Measurements from ENCODE around the gene CNTN5.

Gene CNTN5

GRCh38 chr11:99162819-99163218 is 142.1 kb downstream of the CNTN5 start:
- intact Hi-C loops (cut with DNase I), result no loop called here
- no peak for DNase-seq

DNA sequence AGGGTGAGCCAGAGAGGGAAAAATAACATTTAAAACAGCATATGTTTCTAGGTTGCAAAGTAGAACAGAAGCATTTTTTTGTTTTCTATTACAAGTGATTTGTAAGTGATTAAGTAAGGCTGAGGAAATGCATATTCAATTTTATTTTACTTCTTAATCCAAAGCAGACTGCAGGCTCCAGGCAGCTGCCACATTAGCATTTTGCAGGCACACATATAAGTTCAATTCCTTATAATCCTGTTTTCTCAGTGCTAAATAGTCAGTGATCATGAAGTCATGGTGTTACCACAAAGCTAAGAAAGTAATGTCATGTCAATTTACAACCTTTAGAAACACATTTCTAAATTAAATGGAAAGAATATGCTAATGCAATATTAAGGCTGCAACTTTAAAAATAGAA is 149.8 kb downstream of the CNTN5 start:
- no peak for DNase-seq
- intact Hi-C loops (cut with DNase I), result no loop called here

- no peak for DNase-seq
- intact Hi-C loops (cut with DNase I), result no loop called here
Observed at GRCh38 chr11:99171330-99171729, 150.6 kb downstream of the CNTN5 start.

GRCh38 chr11:99176430-99176829 is 155.7 kb downstream of the CNTN5 start:
- no peak for DNase-seq
- intact Hi-C loops (cut with DNase I), result no loop called here

DNA sequence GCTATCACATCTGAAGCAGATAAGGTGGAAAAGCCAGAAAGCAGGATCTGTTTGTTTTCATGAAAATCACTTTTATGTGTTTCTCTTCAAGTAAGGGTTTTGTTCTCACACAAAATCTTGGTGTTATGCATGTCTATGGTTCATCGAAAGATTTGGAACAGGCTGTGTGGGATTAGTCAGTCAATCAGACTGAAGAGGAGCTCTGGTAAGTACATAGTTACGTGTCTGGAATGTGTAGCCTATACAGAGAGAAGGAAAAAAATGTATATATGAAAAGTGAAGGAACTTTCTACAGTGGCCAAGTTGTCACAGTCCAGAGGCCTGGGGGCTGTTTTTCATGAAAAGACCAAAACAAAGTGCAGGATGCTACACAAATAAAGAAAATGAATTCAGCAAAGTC is 156.7 kb downstream of the CNTN5 start:
- DNase-seq, result no peak
- intact Hi-C loops (cut with DNase I), result no loop called here

DNA sequence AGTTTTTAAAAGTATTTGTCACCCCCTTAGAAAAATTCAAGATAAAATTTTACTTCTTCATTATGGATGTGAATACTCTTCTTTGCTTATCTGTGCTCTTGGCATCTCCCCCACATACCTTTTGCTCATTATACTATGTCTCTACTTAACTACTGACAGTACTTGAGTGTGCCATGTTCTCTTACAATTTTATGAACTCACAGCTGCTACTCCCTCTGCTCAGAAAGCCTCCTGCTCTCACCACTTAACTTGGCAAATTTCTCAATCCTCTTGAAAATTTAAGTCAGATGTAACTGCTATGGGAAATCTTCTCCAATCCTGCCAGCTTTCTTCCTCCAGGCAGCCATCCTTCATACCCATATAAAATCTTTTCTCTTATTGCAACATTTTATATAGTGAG is 163.4 kb downstream of the CNTN5 start:
- no peak for DNase-seq
- intact Hi-C loops (cut with DNase I), result no loop called here

- DNase-seq, result no peak
Observed at GRCh38 chr11:99188221-99188620, 167.5 kb downstream of the CNTN5 start.

DNA sequence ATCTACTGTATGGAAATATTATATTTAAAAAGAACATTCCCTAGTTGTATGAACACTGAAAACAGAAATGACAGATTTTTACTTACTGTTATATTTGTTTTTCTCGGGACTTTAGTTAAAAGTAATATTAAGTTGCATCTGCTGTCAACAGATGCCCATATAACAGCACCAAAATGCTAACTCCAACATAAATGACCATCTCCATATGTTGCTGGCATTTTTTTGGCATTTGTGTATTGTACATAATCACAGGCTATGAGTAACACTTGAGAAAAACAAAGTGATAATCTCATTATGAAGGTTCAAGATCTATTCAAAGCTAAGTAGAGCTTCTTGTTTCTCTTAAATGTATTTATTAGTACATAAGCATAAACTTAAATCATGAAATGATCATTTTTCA is 172.0 kb downstream of the CNTN5 start:
- no peak for DNase-seq
- intact Hi-C loops (cut with DNase I), result no loop called here

More at GRCh38 chr11:99188221-99188620, 167.5 kb downstream of the CNTN5 start:
- intact Hi-C loops (cut with DNase I), result no loop called here

DNA sequence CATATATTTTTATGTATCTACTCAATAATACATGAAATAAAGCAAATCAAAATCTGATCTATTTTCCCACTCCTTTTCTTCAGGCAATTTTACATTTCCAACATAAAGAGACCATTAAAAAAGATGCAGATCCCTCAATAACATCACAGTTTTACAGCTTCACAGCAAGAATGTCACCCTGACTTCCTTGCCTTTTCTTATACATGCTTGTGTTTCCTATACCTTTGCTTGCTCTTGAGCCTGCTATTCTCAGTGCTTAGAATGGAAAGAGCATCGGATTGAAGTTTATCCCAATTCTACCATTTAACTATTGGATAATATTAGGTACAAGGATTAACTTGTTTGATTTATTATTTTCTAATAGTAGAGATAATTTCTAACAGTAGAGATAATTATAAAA is 176.7 kb downstream of the CNTN5 start:
- intact Hi-C loops (cut with DNase I), result no loop called here
- DNase-seq, result no peak

GRCh38 chr11:99198215-99198614 is 177.5 kb downstream of the CNTN5 start:
- intact Hi-C loops (cut with DNase I), result no loop called here
- DNase-seq, result no peak

GRCh38 chr11:99199341-99199740 is 178.6 kb downstream of the CNTN5 start:
- DNase-seq, result peak in 5 of 10 donors; percentile 8 to 37 (median 23)
- intact Hi-C loops (cut with DNase I), result no loop called here

- intact Hi-C loops (cut with DNase I), result no loop called here
- DNase-seq, result no peak
Observed at GRCh38 chr11:99200720-99201119, 180.0 kb downstream of the CNTN5 start.

- intact Hi-C loops (cut with DNase I), result no loop called here
- DNase-seq, result no peak
Observed at GRCh38 chr11:99208813-99209212, 188.1 kb downstream of the CNTN5 start.

DNA sequence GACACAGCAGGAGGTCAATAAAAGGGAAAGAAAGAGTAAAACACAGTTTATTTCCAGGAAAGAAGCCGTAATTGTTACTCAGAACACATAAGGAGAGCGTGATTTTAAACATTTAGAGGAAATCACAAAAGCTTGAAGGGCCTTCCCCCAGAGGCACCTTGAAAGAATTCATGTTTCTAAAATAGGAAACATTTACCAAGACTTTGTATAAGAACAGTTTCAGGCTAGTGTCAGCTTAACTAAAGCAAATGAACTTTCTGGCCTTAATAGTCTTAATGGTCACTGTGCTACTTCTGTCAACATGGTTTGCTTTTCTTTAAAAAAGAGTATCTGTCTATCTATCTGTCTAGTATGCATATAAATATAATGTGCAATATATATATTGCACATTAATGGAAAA is 208.8 kb downstream of the CNTN5 start:
- DNase-seq, result no peak
- intact Hi-C loops (cut with DNase I), result no loop called here

DNA sequence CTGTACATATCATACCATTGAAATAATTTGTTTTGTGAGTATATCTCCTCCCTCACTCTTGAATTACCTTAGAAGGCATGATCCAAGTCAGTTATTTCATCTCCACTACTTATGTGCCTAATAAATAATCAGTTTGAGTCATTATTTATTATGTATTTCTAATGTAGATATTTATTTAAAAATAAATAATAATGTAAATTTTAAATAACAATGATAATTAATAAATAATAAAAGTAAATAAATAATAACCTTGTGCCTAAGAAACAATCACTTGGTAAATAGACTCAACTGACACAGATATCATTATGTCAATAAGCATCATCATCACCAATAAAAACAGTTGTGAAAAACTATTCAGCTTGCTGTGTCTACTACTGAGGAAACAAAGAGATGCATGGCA is 213.8 kb downstream of the CNTN5 start:
- intact Hi-C loops (cut with DNase I), result no loop called here
- no peak for DNase-seq

DNA sequence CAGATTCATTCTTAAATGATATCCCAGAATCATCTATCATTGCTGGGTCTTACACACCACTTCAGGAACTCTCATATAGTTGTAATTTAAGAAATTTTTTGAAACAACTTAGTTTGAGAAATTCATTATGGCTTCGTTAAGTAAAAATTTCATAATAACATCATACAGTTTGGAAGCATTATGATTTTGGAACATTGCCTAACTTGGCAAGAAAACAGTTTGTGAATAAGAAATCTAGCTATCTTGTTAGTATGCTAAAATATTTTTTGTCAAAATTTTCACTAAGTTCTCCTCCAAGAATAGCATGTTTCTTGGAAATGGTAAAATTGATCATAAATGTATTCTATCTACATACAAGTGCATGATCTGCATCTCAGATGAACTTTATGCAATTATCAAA is 217.7 kb downstream of the CNTN5 start:
- intact Hi-C loops (cut with DNase I), result no loop called here
- DNase-seq, result no peak

GRCh38 chr11:99240192-99241030 is 219.7 kb downstream of the CNTN5 start:
- intact Hi-C loops (cut with DNase I), result no loop called here
- DNase-seq, result no peak

GRCh38 chr11:99241066-99241465 is 220.3 kb downstream of the CNTN5 start:
- intact Hi-C loops (cut with DNase I), result no loop called here
- DNase-seq, result no peak

GRCh38 chr11:99244613-99245012 is 223.9 kb downstream of the CNTN5 start:
- intact Hi-C loops (cut with DNase I), result no loop called here
- DNase-seq, result no peak

- intact Hi-C loops (cut with DNase I), result no loop called here
- DNase-seq, result no peak
Observed at GRCh38 chr11:99246199-99246598, 225.4 kb downstream of the CNTN5 start.

GRCh38 chr11:99256614-99257013 is 235.9 kb downstream of the CNTN5 start:
- DNase-seq, result no peak
- intact Hi-C loops (cut with DNase I), result no loop called here

- intact Hi-C loops (cut with DNase I), result no loop called here
- no peak for DNase-seq
Observed at GRCh38 chr11:99257131-99257530, 236.4 kb downstream of the CNTN5 start.

GRCh38 chr11:99260696-99261095 is 239.9 kb downstream of the CNTN5 start:
- intact Hi-C loops (cut with DNase I), result no loop called here
- DNase-seq, result no peak

Measured in posterior cingulate gyrus (tissue), 11 donors.